PC-3 (cell line): ENCODE data around the gene SERPINF2.

Experiments
- CTCF ChIP-seq: fragments of 300-600 bp; sonication (generic); conservative IDR thresholded peaks from 2 replicates; pipeline ENCODE4 v1.5.1; 2017; ENCODE audit warnings: antibody characterized with exemption, low read depth, mild to moderate bottlenecking, low read length
- EZH2phosphoT487 ChIP-seq: fragments of 300-600 bp; sonication (generic); IDR thresholded peaks from 2 replicates; pipeline ENCODE4 v1.6.1; 2018; ENCODE audit warnings: mild to moderate bottlenecking, antibody characterized with exemption, low read length, borderline replicate concordance

GRCh38 chr17:1803280-1803679, 60.6 kb downstream of the SERPINF2 start:
- TF ChIP-seq CTCF (no peak), EZH2phosphoT487 (no peak)
